ENCODE measurements around the gene NDUFB4. TPM values are rescaled to one million over a fixed set of nuclear protein-coding genes. Genes with fewer than 3 reads are reported as not detected.

The NDUFB4 gene
- total RNA-seq, 2 donors from 2014 or later: 83.3 to 159 TPM

DNA sequence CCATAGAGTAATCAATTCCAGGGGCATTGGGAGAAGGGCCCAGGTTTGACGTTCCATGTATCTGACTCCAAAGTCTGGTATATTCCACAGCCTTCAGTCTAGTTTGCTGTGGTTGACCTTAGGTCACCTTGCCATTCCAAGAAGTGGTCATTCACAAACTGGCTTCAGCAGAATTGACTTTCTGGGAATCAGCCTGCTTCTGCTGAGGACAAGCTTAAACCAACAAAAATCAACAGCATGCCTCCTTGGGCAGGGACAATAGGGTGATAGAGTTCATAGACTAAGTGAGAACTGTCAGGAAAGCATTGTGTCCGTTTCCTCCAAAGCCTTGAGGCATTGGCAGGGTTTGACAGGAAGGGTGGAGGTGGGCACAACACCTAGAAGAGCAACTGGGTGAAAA, 24.1 kb upstream of the NDUFB4 start:
- TF ChIP-seq POLR2AphosphoS5 (IDR thresholded peaks at IDR 0.05) (no peak), CTCF (IDR thresholded peaks at IDR 0.05) (no peak), POLR2A (IDR thresholded peaks at IDR 0.05) (no peak)
- Histone ChIP-seq H3K36me3 (no peaks in the 10 kb centered on the region), H3K9me3 (no peaks in the 10 kb centered on the region), H3K27ac (no peak overlapping the region), H3K27me3 (replicated peaks; ENCODE audit: insufficient read depth) (no peaks in the 10 kb centered on the region), H3K4me1 (replicated peaks) (no peaks in the 10 kb centered on the region), H3K4me3 (no peak overlapping the region)
- 69% methylated on average over 2 of the region's 2 CpGs for WGBS
- DNase-seq (ENCODE audit: low spot score): no peak
- intact Hi-C loops (cut with DNase I): no loop called here

GRCh38 chr3:120587332-120587975, 8.7 kb upstream of the NDUFB4 start:
- no peak for DNase-seq (ENCODE audit: low spot score)
- 84% methylated on average over 3 of the region's 3 CpGs for WGBS
- TF ChIP-seq POLR2A (IDR thresholded peaks at IDR 0.05): no peak
- TF ChIP-seq CTCF (IDR thresholded peaks at IDR 0.05): no peak
- TF ChIP-seq POLR2AphosphoS5 (IDR thresholded peaks at IDR 0.05): no peak
- intact Hi-C loops (cut with DNase I): no loop called here
- H3K4me3 ChIP-seq: no peak overlapping the region
- no peaks in the 10 kb centered on the region for H3K27me3 ChIP-seq (replicated peaks; ENCODE audit: insufficient read depth)
- H3K4me1 ChIP-seq (replicated peaks): no peaks in the 10 kb centered on the region
- no peaks in the 10 kb centered on the region for H3K9me3 ChIP-seq
- H3K36me3 ChIP-seq: no peaks in the 10 kb centered on the region
- H3K27ac ChIP-seq: no peak overlapping the region

DNA sequence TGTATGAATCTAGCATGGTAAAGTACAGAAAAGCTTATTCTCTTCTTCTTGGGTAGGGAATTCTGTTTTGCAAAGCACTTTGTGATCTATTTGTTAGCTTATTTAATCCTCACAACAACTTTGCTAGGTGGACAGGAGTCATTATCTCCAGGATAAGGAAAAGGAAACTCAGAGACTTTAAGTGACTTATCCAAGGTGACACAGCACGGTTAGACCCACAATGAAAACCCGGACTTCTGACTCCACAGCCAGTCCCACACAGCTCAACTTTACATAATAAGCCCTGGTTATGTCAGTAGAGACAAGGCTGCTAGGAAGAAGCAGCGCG, 384 bp upstream of the NDUFB4 start:
- intact Hi-C loops (cut with DNase I): loop anchor here (10.0 kb wide), 1 partner anchor 149 kb away; the partner anchor contains the start of genes GTF2E1 and RABL3
- 11% methylated on average over 4 of the region's 4 CpGs for WGBS
- TF ChIP-seq POLR2A (IDR thresholded peaks at IDR 0.05): no peak
- TF ChIP-seq CTCF (IDR thresholded peaks at IDR 0.05): no peak
- TF ChIP-seq POLR2AphosphoS5 (IDR thresholded peaks at IDR 0.05): no peak
- no peaks in the 10 kb centered on the region for H3K27me3 ChIP-seq (replicated peaks; ENCODE audit: insufficient read depth)
- H3K27ac ChIP-seq: peak overlapping the region; percentile 82 to 86
- peak overlapping the region; percentile 63 to 69 for H3K4me3 ChIP-seq
- DNase-seq (ENCODE audit: low spot score): no peak
- H3K9me3 ChIP-seq: no peaks in the 10 kb centered on the region
- H3K4me1 ChIP-seq (replicated peaks): no peaks in the 10 kb centered on the region
- no peaks in the 10 kb centered on the region for H3K36me3 ChIP-seq

- peaks cover 0 to 4% of the 10 kb centered on the region in 2 donors for H3K36me3 ChIP-seq
- no peaks in the 10 kb centered on the region for H3K4me1 ChIP-seq (replicated peaks)
- peak overlapping the region; percentile 63 to 69 for H3K4me3 ChIP-seq
- intact Hi-C loops (cut with DNase I): loop anchor here (10.0 kb wide), 1 partner anchor 148 kb away; the partner anchor contains the start of genes GTF2E1 and RABL3
- no peak for TF ChIP-seq POLR2AphosphoS5 (IDR thresholded peaks at IDR 0.05)
- TF ChIP-seq CTCF (IDR thresholded peaks at IDR 0.05): no peak
- TF ChIP-seq POLR2A (IDR thresholded peaks at IDR 0.05): no peak
- no peaks in the 10 kb centered on the region for H3K27me3 ChIP-seq (replicated peaks; ENCODE audit: insufficient read depth)
- DNase-seq (ENCODE audit: low spot score): no peak
- WGBS: 29% methylated on average over 3 of the region's 3 CpGs
- peak overlapping the region; percentile 82 to 86 for H3K27ac ChIP-seq
- no peaks in the 10 kb centered on the region for H3K9me3 ChIP-seq
Measured at GRCh38 chr3:120596853-120597223, 702 bp downstream of the NDUFB4 start.

DNA sequence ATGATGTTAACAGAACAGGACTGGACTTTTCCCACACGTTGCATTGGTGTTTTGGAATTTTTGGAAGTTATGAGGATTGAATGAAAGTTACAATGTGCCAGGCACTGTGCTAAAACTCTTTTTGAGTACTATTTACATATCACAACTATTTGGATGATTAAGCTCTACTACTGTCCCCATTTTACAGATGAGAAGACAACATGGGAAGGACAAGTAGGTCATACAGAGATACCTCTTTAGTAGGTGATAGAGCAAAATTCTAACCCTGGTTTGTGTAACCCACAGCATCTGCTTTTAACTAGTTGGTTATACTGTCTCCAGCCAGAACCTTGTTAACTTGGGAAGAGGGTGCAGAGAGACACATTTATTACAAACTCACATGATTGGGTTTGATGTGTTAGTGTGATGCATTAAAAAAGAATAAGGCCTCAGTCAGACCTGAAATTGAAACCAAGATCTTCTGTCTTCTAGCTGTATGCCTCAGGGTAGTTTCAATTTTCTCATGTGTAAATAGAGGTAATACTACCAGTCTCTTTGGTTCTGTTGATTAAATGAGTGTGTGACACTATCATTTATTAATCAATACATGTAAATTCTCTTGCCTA, 1.4 kb downstream of the NDUFB4 start:
- Histone ChIP-seq H3K36me3 (peaks cover 0 to 5% of the 10 kb centered on the region in 2 donors), H3K9me3 (no peaks in the 10 kb centered on the region), H3K4me3 (peak overlapping the region; percentile 63 to 69), H3K27ac (no peak overlapping the region), H3K4me1 (replicated peaks) (no peaks in the 10 kb centered on the region), H3K27me3 (replicated peaks; ENCODE audit: insufficient read depth) (no peaks in the 10 kb centered on the region)
- no peak for TF ChIP-seq POLR2AphosphoS5 (IDR thresholded peaks at IDR 0.05)
- 18% methylated on average over 1 of the region's 1 CpG for WGBS
- no peak for DNase-seq (ENCODE audit: low spot score)
- intact Hi-C loops (cut with DNase I): loop anchor here (10.0 kb wide), 1 partner anchor 147 kb away; the partner anchor contains the start of genes GTF2E1 and RABL3
